Neural progenitor cell (in vitro differentiated cells): ENCODE measurements around the gene TBATA.

Experiments
- EZH2 ChIP-seq: fragments of 200-600 bp; sonication (generic); IDR thresholded peaks from 2 replicates; pipeline ENCODE4 v1.6.1; 2017; ENCODE audit warnings: antibody characterized with exemption, mild to moderate bottlenecking, moderate library complexity
- TF ChIP-seq, protein P1 (sequence below): fragments of 200-600 bp; sonication (generic); IDR thresholded peaks from 2 replicates; pipeline ENCODE4 v1.5.1; 2017; ENCODE audit warnings: antibody characterized with exemption, mild to moderate bottlenecking

DNA sequence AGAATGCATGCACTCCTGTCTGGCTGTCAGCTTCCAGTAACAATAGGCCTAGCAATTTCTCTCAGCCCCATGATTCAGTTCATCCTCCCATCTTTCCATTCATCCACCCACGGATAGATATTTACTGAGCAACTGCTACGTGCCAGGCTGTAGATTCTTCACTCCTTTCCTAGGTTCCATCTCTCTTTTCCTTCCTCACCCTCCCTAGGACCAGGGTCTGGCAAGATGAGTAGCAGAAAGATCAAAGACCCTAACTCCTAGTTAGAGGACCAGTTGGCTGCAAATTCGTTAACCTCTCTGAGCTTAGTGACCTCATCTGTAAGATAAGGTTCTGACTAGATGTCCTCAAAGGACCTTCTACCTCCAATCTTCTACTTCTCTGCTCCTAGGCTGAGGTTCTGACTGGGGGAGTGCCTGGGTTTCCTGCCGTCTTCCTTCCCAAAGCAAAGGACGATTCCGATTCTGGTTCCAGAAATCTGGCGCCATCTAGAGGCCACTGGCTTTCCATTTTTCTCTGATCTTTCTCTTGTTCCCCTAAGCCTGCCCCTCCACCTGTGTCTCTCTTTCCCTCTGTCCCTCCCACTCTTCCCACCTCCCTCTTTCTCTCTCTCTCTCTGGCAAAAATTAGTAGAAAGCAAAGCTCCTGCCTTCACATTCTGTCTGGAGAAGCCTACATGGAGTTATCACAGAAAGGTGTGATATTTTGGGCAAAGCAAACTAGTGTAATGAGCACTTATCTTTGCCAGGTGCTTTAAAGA, 26.2 kb downstream of the TBATA start:
- TF ChIP-seq, protein P1, sequence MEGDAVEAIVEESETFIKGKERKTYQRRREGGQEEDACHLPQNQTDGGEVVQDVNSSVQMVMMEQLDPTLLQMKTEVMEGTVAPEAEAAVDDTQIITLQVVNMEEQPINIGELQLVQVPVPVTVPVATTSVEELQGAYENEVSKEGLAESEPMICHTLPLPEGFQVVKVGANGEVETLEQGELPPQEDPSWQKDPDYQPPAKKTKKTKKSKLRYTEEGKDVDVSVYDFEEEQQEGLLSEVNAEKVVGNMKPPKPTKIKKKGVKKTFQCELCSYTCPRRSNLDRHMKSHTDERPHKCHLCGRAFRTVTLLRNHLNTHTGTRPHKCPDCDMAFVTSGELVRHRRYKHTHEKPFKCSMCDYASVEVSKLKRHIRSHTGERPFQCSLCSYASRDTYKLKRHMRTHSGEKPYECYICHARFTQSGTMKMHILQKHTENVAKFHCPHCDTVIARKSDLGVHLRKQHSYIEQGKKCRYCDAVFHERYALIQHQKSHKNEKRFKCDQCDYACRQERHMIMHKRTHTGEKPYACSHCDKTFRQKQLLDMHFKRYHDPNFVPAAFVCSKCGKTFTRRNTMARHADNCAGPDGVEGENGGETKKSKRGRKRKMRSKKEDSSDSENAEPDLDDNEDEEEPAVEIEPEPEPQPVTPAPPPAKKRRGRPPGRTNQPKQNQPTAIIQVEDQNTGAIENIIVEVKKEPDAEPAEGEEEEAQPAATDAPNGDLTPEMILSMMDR, result peak; percentile 79
- TF ChIP-seq EZH2, result no peak
